Epidermal melanocyte (primary cell): ENCODE results near the gene SIRT1.
A peak's percentile ranks its signal among the peaks of the same experiment; 100 is the strongest.
"Not testable (repeated sequence)": the region's sequence is repeated elsewhere in the genome, so short reads cannot be mapped to it uniquely, and the experiment has no call there.

Experiments used
- DNase-seq: peaks from one replicate; pipeline ENCODE4 v3.0.0; 2011; ENCODE audit warnings: low spot score; ENCODE audit not compliant: insufficient read length

SIRT1 gene

DNA sequence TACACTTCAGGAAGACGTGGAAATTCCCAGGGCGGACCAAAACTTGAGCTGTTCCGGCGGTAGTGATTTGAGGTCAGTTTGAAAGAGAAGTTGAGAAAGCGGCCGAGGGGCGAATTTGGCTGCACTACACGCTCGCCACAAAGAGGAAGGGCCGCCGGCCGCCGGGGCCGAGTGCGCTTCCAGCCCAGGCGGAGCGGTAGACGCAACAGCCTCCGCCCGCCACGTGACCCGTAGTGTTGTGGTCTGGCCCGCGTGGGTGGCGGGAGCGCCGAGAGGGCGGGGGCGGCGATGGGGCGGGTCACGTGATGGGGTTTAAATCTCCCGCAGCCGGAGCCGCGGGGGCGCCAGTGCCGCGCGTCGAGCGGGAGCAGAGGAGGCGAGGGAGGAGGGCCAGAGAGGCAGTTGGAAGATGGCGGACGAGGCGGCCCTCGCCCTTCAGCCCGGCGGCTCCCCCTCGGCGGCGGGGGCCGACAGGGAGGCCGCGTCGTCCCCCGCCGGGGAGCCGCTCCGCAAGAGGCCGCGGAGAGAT lies at the start of gene SIRT1:
Gene SIRT1 (plus strand): TSS at position 344 of the 529 bp plus-strand sequence. CDS start 66 bp downstream, at position 410.
- peak; percentile 85 for DNase-seq

DNA sequence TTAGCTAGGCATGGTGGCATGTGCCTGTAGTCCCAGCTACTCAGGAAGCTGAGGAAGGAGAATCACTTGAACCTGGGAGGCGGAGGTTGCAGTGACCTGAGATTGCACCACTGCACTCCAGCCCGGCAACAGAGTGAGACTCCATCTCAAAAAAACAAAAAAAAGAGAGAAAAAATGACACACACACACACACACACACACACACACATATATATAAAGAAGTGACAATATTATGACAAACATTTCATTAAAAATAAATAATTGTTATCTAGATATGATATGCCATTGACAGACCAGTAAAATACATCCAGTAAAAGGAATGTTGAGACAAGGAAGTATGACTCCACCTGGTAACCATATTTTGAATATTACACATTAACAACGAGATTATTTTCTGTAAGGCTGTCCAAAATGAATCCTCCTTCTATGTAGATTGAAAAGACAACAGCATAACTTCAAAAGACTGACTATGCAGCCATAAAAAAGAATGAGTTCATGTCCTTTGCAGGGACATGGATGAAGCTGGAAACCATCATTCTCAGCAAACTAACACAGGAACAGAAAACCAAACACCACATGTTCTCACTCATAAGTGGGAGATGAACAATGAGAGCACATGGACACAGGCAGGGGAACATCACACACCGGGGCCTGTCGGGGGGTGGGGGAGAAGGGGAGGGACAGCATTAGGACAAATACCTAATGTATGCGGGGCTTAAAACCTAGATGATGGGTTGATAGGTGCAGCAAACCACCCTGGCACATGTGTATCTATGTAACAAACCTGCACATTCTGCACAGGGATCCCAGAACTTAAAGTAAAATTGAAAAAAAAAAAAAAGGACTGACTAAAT lies 48.7 kb upstream of the SIRT1 start:
- DNase-seq: not testable (repeated sequence)

DNA sequence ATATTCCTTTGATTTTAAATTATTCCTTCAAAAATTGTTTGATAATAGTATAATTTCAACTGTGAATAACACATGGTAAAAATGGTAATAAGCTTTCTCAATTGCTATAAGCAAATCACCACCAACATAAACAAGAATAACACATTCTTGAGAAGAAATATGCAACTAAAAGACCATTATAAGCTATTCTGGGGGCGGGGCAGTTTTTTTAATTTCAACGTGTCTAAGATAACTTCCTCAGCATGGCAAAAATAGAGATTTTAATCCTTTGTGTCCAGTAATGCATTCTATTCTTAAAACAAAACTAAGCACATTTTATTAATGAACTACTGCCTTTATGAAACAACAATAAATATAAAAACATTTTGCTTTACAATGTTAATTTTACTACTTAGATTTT lies 48.0 kb upstream of the SIRT1 start:
- DNase-seq: no peak

DNA sequence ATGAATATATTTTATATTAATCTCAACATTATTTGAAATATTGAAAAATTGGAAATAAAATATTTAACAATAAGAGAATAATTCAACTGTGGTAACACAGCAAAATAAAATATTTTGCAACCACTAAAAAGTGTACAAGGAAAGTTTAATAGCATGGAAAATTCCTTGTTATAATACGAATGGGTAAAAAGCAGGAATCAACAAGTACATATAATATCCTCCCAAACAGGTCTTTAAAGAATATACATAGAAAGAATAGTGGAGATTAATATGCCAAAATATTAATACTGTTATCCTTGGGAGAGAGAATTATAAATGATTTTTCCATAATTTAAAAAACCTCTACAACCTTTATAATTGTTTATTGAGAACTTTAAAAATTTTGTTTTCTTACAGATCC lies 47.5 kb upstream of the SIRT1 start:
- DNase-seq: no peak

DNA sequence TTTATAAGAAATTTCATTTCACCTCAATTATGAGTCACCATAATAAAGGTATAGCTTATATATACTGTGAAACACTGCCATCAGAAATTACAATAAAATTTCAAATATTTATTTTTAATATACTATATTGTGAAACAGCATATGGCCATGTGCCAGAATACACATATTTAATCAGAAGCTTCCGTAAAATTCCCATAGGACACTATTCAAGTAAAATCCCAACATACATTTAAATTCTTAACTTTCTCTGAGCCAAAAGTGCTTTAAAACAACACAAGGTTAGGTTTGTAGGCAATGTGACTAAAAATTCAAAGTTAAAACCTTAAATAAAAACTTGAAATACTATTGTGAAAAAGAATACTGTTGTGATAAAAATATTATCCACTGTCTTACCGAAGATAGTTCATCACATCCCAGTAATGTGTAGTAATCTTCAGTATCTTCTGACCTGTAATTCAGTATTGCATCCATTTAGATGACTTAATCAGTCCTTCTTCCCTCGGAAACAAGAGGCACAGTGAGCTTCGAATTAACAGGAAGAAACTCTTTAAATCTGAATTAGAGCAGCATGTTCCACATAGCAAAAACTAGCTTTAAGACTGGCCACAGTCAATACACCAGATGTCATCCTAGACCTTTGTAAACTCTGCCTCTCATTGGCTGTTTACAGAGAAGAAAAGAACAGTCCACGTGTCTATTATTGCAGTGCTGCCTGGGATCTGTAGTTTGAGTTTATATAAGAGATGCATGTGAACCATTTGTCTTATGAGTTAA lies 46.7 kb upstream of the SIRT1 start, which contains the start of gene DNAJC12:
Gene DNAJC12 (minus strand): TSS at position 648 of the 774 bp plus-strand sequence. CDS start 177 bp downstream, at position 471.
- DNase-seq: no peak

DNA sequence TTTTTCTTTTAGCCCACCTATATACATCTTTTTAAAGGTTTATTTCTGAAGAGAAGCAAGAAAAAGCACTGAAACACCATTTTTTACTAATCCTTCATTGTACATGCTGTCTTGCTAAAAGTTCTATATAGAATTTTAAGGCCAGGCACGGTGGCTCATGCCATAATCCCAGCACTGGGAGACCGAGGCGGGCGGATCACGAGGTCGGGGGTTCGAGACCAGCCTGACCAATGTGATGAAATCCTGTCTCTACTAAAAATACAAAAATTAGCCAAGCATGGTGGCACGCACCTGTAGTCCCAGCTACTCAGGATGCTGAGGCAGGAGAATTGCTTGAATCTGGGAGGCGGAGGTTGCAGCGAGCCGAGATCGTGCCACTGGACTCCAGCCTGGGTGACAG lies 44.9 kb upstream of the SIRT1 start:
- DNase-seq: not testable (repeated sequence)

GRCh38 chr10:67839951-67840350 lies 44.5 kb upstream of the SIRT1 start:
- DNase-seq: no peak

DNA sequence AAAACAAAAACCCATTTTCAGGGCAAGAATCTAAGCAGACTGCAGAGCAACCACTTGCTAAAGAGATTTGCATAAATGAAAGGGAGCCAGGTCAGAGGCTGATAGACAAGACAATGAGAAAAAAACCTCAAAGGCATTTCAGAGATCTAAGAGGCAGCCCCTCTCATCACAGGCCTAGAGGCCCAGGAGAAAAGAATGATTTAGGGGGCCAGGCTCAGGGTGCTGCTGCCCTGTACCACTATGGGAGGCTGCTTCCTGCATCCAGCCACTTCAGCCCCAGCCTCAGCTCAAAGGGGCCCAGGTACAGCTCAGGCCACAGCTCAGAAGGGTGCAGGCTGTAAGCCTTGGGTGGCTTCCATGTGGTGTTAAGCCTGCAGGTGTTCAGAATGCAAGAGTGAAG lies 42.7 kb upstream of the SIRT1 start:
- DNase-seq: no peak

- DNase-seq: no peak
These were observed 41.2 kb upstream of the SIRT1 start for GRCh38 chr10:67843284-67843683.

DNA sequence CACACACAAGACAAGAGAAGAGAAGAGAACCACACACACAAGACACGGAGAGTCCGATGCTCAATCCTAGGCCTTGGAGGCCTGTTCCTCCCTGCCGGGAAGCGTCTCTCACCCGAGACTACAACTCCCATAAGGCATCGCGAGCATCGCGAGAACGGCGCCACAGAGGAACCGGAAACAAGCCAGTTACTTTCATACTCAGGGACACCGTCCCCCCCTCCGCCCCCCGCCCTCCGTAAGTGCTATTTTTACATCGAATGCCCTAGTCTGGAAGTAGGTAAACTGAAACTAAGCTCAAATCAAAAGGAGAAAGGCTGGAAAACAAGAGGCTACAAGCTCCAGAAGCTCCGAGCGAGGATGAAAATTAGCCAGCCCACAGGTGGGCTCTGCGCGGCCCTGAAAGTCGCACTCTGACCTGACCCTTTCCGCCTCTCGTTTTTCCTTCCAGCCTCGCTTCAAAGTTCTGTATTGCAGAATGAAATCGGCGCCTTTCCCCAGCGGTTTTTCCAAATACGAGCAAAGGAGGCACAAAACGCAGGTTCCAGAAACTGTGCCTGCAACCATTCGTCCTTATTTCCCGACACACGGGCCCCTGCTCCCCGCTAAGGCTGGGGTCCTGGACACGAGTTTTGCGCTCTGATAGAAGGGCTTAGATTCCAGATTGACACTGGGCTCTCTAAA lies 35.0 kb upstream of the SIRT1 start:
- DNase-seq: peak; percentile 75

DNA sequence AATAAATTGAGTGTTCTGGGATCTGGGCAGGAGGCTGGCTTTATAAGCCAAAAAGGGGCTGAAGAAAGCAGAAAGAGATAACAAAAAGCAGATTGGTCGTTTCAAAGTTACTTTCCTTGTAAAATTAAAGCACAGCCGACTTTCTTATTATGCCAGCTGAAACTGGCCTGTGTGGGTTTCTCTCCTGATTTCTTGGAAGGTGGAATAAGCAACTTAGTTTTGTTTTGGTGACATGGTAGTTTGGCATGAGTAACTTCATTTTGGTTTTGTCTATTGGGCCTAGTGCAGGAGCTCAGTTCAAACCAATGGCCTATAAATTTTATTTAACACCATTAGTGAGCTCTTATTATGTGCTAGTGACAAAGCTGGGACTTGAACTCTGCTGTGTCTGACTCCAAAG lies 33.3 kb upstream of the SIRT1 start:
- no peak for DNase-seq

- no peak for DNase-seq
These were observed 31.7 kb upstream of the SIRT1 start for GRCh38 chr10:67852761-67853160.

DNA sequence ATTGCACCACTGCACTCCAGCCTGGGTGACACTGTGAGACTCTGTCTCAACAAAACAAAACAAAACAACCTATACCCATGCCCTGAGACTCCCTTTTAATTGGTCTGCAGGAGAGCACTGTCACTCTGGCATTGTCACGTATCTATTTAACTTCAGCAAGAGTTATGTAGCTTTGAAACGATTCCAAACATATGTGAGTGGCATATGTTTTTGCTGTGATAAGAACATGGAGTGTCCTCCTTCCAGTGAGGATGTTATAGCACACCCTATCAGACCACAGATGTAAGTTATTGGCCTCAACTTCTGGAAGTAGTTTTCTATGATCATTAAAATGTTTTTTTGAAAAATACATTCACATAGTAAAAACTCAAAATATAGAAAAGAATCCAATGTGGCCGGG lies 30.9 kb upstream of the SIRT1 start:
- DNase-seq: no peak

- no peak for DNase-seq
These were observed 25.5 kb upstream of the SIRT1 start for GRCh38 chr10:67858971-67859370.

- DNase-seq: no peak
These were observed 22.6 kb upstream of the SIRT1 start for GRCh38 chr10:67861750-67862432.

GRCh38 chr10:67863094-67863493 lies 21.4 kb upstream of the SIRT1 start:
- no peak for DNase-seq

DNA sequence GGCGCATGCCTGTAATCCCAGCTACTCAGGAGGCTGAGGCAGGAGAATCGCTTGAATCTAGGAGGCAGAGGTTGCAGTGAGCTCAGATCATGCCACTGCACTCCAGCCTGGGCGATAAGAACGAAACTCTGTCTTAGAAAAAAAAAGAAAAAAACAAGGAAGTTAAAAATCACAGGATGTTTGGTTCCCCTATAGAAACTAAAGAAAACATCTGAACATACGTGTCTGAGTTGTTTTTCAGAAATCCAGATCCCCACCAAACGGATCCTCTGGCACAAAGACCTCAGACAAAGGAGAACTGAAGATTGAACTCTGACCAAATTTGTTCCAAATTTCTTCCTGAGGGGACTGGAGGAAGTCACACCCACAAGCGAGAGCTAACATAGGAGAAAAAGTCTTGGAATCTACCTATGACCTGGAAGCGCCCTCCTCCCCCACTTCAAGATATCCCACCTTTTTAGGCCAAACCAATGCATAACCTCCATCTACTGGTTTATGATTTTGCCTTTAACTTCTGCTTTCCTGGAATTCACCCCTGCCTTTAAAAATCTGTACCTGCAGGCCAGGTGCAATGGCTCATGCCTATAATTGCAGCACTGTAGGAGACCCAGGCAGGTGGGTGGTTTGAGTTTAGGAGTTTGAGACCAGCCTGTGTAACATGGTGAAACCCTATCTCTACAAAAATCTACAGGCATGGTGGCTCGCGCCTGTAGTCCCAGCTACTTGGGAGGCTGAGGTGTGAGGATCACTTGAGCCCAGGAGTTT lies 19.7 kb upstream of the SIRT1 start:
- no peak for DNase-seq

GRCh38 chr10:67868132-67868531 lies 16.3 kb upstream of the SIRT1 start:
- DNase-seq: no peak

DNA sequence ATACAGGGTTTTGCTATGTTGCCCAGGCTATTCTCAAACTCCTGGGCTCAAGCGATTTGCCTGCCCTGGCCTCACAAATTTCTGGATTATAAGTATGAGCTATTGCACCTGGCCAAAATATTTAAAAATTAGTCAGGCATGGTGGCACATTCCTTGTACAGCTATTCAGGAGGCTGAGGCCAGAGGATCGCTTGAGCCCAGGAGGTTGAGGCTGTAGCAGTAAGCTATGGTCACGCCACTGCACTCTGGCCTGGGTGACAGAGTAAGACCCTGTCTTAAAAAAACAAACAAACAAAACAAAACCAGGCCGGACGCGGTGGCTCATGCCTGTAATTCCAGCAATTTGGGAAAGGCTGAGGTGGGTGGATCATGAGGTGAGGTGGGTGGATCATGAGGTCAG lies 14.5 kb upstream of the SIRT1 start:
- DNase-seq: no peak
